ENCODE measurements around the gene CIAO1.
A peak's percentile ranks its signal among the peaks of the same experiment; 100 is the strongest.

CIAO1 gene

DNA sequence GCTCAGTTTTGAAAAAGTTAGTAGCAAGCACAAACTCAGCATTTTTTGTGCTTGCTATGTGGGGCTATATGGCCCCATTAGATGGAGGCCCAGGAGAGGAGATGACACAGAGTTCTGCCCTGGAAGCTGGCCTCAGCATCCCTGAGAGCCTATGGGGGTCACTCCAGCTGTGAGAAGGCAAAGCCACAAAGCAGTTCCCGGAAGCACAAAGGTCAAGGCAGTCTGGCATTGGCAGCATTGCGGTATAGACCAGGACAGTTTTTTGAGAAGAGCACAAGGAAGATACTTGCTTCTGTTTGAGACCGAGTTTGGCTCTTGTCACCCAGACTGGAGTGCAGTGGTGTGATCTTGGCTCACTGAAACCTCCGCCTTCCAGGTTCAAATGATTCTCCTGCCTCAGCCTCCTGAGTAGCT, 51.6 kb downstream of the CIAO1 start:
- in situ Hi-C loops (cut with MboI; ENCODE audit: low pct_unique_long_range_greater_than_20kb, low sequenced_read_pairs), result no loop called here
- no peak for DNase-seq

DNA sequence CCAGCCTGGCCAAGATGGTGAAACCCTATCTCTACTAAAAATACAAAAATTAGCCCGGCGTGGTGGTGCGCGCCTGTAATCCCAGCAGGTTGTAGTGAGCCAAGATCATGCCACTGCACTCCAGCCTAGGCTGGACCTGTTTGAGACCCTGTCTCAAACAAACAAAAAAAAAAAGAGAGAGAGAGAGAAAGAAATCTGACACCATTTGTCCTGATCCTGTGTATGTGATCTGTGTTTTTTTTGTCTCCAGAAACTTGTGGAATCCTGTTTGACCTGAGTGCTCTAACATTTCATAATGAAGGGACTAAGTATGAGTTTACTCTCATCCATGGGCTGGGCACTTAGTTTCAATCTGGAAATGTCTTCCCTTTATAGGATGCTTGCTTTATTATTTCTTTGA, 52.7 kb downstream of the CIAO1 start:
- no peak for DNase-seq
- in situ Hi-C loops (cut with MboI; ENCODE audit: low pct_unique_long_range_greater_than_20kb, low sequenced_read_pairs), result no loop called here

DNA sequence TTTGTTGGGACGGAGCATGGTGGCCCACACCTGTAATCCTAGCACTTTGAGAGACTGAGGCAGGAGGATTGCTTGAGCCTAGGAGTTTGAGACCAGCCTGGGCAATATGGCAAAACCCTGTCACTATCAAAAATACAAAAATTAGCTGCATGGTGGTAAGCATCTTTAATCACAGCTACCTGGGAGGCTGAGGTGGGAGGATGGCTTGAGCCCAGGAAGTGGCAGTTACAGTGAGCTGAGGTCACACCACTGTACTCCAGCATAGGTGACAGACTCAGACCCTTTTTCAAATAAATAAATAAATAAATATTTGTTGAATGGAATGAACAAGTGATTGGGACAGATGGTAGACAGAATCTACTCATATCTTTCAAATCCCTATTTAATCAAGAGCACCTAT, 53.4 kb downstream of the CIAO1 start:
- DNase-seq, result no peak
- in situ Hi-C loops (cut with MboI; ENCODE audit: low pct_unique_long_range_greater_than_20kb, low sequenced_read_pairs), result no loop called here

DNA sequence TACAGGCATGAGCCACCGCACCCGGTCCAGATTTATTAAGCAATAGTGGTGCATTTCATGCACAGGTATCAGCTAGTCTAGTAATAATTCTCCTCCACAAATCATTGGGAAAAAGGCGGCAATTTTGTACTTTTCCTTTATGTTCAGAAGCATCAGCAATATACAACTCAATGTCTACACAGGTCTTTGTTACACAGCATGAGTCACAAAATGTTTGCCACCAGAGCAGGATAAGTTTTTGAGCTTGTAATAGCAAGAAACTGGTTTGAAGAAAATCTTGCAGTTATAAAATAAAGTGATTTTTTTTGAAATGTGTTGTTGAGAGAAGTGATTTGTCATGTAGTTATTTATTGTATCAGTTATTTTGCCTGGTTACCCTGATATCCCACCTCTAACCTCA, 54.3 kb downstream of the CIAO1 start:
- in situ Hi-C loops (cut with MboI; ENCODE audit: low pct_unique_long_range_greater_than_20kb, low sequenced_read_pairs), result no loop called here
- DNase-seq, result no peak

DNA sequence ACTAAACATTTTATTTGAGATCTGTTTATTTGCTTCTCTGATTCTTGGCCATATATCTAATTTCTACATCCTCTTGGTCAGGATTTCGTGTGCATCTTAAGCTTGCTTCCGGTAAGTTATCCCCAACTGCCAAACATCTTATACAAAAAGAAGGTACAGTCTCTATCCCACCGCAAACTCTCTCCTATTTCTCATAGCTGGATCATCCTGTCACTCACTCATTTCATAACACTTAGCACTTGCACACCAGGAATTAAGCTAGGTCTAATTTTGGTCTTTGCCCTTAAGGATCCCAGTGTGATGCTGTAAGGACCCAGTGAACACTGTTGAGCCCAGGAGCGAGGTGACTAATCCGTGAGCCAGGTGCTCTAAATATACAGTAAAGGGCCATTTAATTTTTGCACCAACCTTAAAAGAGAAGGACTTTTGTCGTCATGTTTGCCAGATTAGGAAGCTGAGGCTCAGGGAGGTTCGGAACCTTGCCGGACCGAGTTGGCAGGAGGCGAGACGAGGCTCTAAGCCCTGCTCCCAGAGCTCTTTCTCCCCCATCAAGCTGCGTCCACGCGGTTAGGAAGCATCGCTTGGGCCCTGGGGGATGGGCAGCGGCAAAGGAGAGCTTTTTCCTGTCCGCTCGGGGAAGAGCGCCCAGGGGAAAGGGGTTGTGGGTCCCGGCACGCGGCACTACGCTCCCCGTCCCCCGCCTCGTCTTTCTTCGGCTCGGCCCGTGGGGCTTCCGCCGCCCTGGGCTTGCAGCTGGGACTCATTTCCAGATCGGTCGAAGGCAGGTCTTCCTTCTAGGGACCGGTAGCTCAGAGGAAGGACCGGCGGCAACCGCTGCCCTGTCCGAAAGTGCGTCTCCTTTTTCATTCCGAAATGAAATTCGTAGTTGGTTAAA, 55.0 kb downstream of the CIAO1 start:
- peak; percentile 69 for DNase-seq
- in situ Hi-C loops (cut with MboI; ENCODE audit: low pct_unique_long_range_greater_than_20kb, low sequenced_read_pairs), result no loop called here
